Activated T-cell treated with anti-CD3 and anti-CD28 coated beads for 1 hour (primary cell): ENCODE results near the gene ZSWIM9.
"Not testable (repeated sequence)": the region's sequence is repeated elsewhere in the genome, so short reads cannot be mapped to it uniquely, and the experiment has no call there.

Source experiments
- DNase-seq: peaks from one replicate; pipeline ENCODE4 v3.0.0-alpha.2; 2020; ENCODE audit warnings: low read depth

The ZSWIM9 gene

DNA sequence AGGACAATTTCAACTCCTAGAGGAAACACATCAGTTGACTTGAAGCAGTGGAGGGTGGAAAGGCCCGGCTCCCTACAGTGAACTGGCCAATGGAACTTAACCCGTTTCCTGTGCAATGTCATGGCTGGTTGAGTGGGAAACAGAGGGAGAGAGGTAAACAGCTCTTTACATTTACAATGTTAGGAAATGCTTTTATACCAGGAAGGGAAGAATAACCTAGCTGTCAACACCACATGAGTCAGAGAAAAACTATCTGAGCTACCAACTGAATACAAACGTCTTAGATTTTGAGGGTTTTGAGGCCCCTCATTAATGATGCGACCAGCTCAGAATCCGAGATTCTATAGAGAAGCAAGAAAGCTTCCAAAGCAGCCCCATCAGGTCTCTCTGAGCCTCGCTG is 48.5 kb downstream of the ZSWIM9 start:
- no peak for DNase-seq

DNA sequence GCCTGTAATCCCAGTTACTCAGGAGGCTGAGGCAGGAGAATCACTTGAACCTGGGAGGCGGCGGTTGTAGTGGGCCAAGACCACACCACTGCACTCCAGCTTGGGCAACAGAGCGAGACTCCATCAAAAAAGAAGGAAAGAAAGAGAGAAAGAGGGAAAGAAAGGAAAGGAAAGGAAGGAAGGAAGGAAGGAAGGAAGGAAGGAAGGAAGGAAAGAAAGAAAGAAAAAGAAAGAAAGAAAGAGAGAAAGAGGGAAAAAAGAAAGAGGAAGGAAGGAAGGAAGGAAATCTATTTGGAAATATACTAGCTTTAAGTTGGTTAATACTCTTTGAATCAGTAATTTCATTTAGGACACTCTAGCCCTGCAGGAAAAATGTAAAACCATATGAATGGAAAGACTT is 50.3 kb downstream of the ZSWIM9 start:
- DNase-seq = not testable (repeated sequence)

- DNase-seq = no peak
Measured at GRCh38 chr19:48221628-48222027, 51.1 kb downstream of the ZSWIM9 start.

DNA sequence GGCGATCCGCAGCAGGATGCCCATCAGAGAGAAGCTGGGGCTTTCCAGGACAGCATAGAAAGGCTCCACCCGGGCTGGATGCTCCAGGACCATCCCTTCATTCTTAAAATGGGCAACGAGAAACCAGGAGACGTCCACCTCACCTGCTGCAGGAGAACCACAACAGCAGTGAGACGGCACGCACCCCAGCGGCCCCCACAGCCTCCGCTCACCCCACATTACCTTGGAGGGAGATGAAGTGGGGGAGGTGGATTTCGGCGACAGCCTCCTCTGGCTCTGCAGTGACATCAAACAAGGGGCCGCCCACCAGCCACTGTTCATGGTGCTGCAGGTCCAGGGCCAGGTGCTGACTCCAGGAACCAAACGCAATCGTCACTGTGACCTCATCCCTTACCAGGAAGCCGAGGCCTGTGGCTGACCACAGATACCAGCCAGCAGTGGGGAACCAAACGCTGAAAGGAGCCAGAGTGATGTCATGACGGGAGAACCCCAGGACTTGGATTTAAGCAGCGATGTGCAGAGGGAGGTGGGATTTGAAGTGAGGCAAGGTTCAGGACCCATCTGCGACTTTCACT is 60.2 kb downstream of the ZSWIM9 start:
- DNase-seq = no peak

DNA sequence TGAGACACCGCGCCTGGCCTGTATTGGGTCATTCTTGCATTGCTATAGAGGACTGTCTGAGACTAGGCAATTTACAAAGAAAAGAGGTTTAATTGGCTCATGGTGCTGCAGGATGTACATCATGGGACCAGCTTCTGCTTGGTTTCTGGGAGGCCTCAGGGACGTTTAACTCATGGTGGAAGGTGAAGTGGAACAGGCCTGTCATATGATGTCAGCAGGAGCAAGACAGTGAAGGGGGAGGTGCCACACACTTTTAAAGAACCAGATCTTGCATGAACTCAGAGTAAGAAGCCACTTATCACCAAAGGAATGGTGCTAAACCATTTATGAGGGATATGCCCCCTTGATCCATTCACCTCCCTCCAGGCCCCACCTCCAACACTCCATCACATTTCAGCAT is 66.6 kb downstream of the ZSWIM9 start:
- DNase-seq = no peak

- no peak for DNase-seq
Measured at GRCh38 chr19:48239120-48239519, 68.6 kb downstream of the ZSWIM9 start.

DNA sequence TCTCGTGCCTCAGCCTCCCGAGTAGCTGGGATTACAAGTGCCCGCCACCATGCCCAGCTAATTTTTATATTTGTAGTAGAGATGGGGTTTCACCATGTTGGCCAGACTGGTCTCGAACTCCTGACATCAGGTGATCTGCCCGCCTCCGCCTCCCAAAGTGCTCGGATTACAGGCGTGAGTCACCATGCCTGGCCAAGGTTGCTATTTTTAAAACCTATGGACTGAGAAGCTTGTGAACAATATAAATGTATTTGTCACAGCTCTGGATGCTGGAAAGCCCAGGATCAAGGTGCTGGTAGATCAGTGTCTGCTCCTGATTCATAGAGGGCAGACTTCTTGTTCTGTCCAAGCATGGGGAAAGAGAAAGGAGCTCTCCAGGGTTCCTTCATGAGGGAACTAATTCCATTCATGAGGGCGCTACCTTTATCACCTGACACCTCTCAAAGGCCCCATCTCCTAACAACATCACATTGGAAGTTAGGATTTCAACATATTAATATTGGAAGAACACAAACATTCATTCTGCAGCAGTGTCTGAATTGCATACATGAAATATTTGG is 69.2 kb downstream of the ZSWIM9 start:
- DNase-seq = no peak

DNA sequence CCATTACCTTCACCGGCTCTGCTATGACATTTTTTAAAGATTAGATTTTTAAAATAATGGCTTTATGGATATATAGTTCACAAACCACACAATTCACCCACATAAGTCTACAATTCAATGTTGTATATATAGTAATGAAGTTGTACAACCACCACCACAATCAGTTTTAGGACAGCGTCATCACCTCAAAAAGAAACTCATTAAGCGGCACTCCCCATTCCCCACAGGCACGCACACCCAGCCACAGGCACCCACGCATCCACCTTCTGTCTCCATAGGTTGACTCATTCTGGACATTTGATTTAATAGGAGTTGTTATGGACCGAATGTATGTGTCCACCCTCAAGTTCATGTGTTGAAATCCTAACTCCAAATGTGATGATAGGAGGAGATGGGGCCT is 71.3 kb downstream of the ZSWIM9 start:
- DNase-seq = not testable (repeated sequence)

- peak; percentile 26 for DNase-seq
Measured at GRCh38 chr19:48244281-48244680, 73.8 kb downstream of the ZSWIM9 start.

GRCh38 chr19:48246101-48246500 is 75.6 kb downstream of the ZSWIM9 start:
- no peak for DNase-seq

GRCh38 chr19:48247212-48247611 is 76.7 kb downstream of the ZSWIM9 start:
- DNase-seq = no peak
